GM21723 (cell line): ENCODE results near the gene METTL27.
"Not testable (repeated sequence)": the region's sequence is repeated elsewhere in the genome, so short reads cannot be mapped to it uniquely, and the experiment has no call there.

Experiments
- ATAC-seq: cut with Tn5 transposase; IDR thresholded peaks from one replicate; pipeline ENCODE4 v1.9.1; 2021; ENCODE audit warnings: mild to moderate bottlenecking, moderate library complexity; ENCODE audit not compliant: unreplicated experiment

Gene METTL27

GRCh38 chr7:73869011-73869798, 26.9 kb upstream of the METTL27 start:
- no peak for ATAC-seq

- no peak for ATAC-seq
These were observed 24.1 kb upstream of the METTL27 start for GRCh38 chr7:73866446-73866767.

GRCh38 chr7:73865738-73866445, 23.6 kb upstream of the METTL27 start:
- ATAC-seq: no peak

- ATAC-seq: no peak
These were observed 22.8 kb upstream of the METTL27 start for GRCh38 chr7:73864981-73865711.

GRCh38 chr7:73861305-73861704, 19.0 kb upstream of the METTL27 start:
- no peak for ATAC-seq

GRCh38 chr7:73860859-73861258, 18.5 kb upstream of the METTL27 start, which contains the start of gene TMEM270:
TMEM270 (plus strand) TSS chr7:73861159; CDS start chr7:73861195, 36 bp downstream.
- ATAC-seq: no peak

- no peak for ATAC-seq
These were observed 16.5 kb upstream of the METTL27 start for GRCh38 chr7:73858807-73859206.

GRCh38 chr7:73856941-73857340, 14.6 kb upstream of the METTL27 start:
- ATAC-seq: no peak

GRCh38 chr7:73852500-73852899, 10.2 kb upstream of the METTL27 start:
- ATAC-seq: no peak

GRCh38 chr7:73851410-73852338, 9.4 kb upstream of the METTL27 start:
- peak; percentile 79 for ATAC-seq

- no peak for ATAC-seq
These were observed 8.5 kb upstream of the METTL27 start for GRCh38 chr7:73850781-73851207.

GRCh38 chr7:73847941-73848723, 5.8 kb upstream of the METTL27 start:
- ATAC-seq: no peak

GRCh38 chr7:73845701-73846195, 3.4 kb upstream of the METTL27 start:
- not testable (repeated sequence) for ATAC-seq

GRCh38 chr7:73844848-73845460, 2.6 kb upstream of the METTL27 start:
- no peak for ATAC-seq

- no peak for ATAC-seq
These were observed 1.8 kb upstream of the METTL27 start for GRCh38 chr7:73844131-73844547.

- ATAC-seq: no peak
These were observed 638 bp downstream of the METTL27 start for GRCh38 chr7:73841689-73842066.

GRCh38 chr7:73840715-73841379, 1.5 kb downstream of the METTL27 start:
- ATAC-seq: no peak
